ENCODE results near the gene UBAC2.

GRCh38 chr13:99377641-99378040 lies 177.0 kb downstream of the UBAC2 start:
- TF ChIP-seq, protein P1, sequence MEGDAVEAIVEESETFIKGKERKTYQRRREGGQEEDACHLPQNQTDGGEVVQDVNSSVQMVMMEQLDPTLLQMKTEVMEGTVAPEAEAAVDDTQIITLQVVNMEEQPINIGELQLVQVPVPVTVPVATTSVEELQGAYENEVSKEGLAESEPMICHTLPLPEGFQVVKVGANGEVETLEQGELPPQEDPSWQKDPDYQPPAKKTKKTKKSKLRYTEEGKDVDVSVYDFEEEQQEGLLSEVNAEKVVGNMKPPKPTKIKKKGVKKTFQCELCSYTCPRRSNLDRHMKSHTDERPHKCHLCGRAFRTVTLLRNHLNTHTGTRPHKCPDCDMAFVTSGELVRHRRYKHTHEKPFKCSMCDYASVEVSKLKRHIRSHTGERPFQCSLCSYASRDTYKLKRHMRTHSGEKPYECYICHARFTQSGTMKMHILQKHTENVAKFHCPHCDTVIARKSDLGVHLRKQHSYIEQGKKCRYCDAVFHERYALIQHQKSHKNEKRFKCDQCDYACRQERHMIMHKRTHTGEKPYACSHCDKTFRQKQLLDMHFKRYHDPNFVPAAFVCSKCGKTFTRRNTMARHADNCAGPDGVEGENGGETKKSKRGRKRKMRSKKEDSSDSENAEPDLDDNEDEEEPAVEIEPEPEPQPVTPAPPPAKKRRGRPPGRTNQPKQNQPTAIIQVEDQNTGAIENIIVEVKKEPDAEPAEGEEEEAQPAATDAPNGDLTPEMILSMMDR (conservative IDR thresholded peaks at IDR 0.05; ENCODE audit: low read depth, low read length), result no peak
- no peak for TF ChIP-seq POLR2A (IDR thresholded peaks at IDR 0.05; ENCODE audit: low read depth, low read length)
- no peak for TF ChIP-seq RAD21 (IDR thresholded peaks at IDR 0.05; ENCODE audit: low read length)
- TF ChIP-seq MXI1 (IDR thresholded peaks at IDR 0.05; ENCODE audit: borderline replicate concordance, low read depth, low read length), result no peak
- no peak for TF ChIP-seq MAFK (IDR thresholded peaks at IDR 0.05; ENCODE audit: low read depth, low read length)
- no peak for TF ChIP-seq CEBPB (IDR thresholded peaks at IDR 0.05; ENCODE audit: low read depth, low read length)
- no peak for TF ChIP-seq USF2 (IDR thresholded peaks at IDR 0.05; ENCODE audit: low read depth, low read length)
- no peak for TF ChIP-seq RFX5 (IDR thresholded peaks at IDR 0.05; ENCODE audit: low read depth, low read length)

All from IMR-90 (cell line).